ENCODE measurements around the gene MDH2. TPM values are rescaled to one million over a fixed set of nuclear protein-coding genes. Genes with fewer than 3 reads are reported as not detected.
A peak's percentile ranks its signal among the peaks of the same experiment; 100 is the strongest.
"Not testable (repeated sequence)": the region's sequence is repeated elsewhere in the genome, so short reads cannot be mapped to it uniquely, and the experiment has no call there.

Gene MDH2
- polyA plus RNA-seq, 3 donors: 183 to 240 (median 206) TPM

- DNase-seq (ENCODE audit: extremely low read depth in 1 of 11, low read depth in 9 of 11, low spot score in 4 of 11): no peak
Observed at GRCh38 chr7:76022026-76022780, 25.7 kb upstream of the MDH2 start.

- DNase-seq (ENCODE audit: extremely low read depth in 1 of 11, low read depth in 9 of 11, low spot score in 4 of 11): no peak
Observed at GRCh38 chr7:76023002-76023401, 24.9 kb upstream of the MDH2 start.

GRCh38 chr7:76029682-76030081 lies 18.2 kb upstream of the MDH2 start:
- DNase-seq (ENCODE audit: extremely low read depth in 1 of 11, low read depth in 9 of 11, low spot score in 4 of 11): not testable (repeated sequence)

GRCh38 chr7:76031964-76032363 lies 15.9 kb upstream of the MDH2 start:
- DNase-seq (ENCODE audit: extremely low read depth in 1 of 11, low read depth in 9 of 11, low spot score in 4 of 11): no peak

- no peak for DNase-seq (ENCODE audit: extremely low read depth in 1 of 11, low read depth in 9 of 11, low spot score in 4 of 11)
Observed at GRCh38 chr7:76037310-76037709, 10.6 kb upstream of the MDH2 start.

- DNase-seq (ENCODE audit: extremely low read depth in 1 of 11, low read depth in 9 of 11, low spot score in 4 of 11): no peak
Observed at GRCh38 chr7:76040126-76040525, 7.8 kb upstream of the MDH2 start.

GRCh38 chr7:76044375-76044865 lies 3.5 kb upstream of the MDH2 start:
- DNase-seq (ENCODE audit: extremely low read depth in 1 of 11, low read depth in 9 of 11, low spot score in 4 of 11): no peak

- peak in 2 of 11 donors; percentile 2 to 10 for DNase-seq (ENCODE audit: extremely low read depth in 1 of 11, low read depth in 9 of 11, low spot score in 4 of 11)
Observed at GRCh38 chr7:76047305-76047810, 548 bp upstream of the MDH2 start.

- DNase-seq (ENCODE audit: extremely low read depth in 1 of 11, low read depth in 9 of 11, low spot score in 4 of 11): peak in 4 of 11 donors; percentile 2 to 25 (median 10)
Observed at GRCh38 chr7:76048668-76048988, 722 bp downstream of the MDH2 start.

GRCh38 chr7:76049295-76049694 lies 1.4 kb downstream of the MDH2 start:
- no peak for DNase-seq (ENCODE audit: extremely low read depth in 1 of 11, low read depth in 9 of 11, low spot score in 4 of 11)

- DNase-seq (ENCODE audit: extremely low read depth in 1 of 11, low read depth in 9 of 11, low spot score in 4 of 11): no peak
Observed at GRCh38 chr7:76050545-76050944, 2.6 kb downstream of the MDH2 start.

- DNase-seq (ENCODE audit: extremely low read depth in 1 of 11, low read depth in 9 of 11, low spot score in 4 of 11): no peak
Observed at GRCh38 chr7:76051840-76052239, 3.9 kb downstream of the MDH2 start.

GRCh38 chr7:76052681-76053080 lies 4.8 kb downstream of the MDH2 start:
- not testable (repeated sequence) for DNase-seq (ENCODE audit: extremely low read depth in 1 of 11, low read depth in 9 of 11, low spot score in 4 of 11)

- DNase-seq (ENCODE audit: extremely low read depth in 1 of 11, low read depth in 9 of 11, low spot score in 4 of 11): no peak
Observed at GRCh38 chr7:76053461-76053860, 5.6 kb downstream of the MDH2 start.

- no peak for DNase-seq (ENCODE audit: extremely low read depth in 1 of 11, low read depth in 9 of 11, low spot score in 4 of 11)
Observed at GRCh38 chr7:76054123-76055120, 6.5 kb downstream of the MDH2 start.

- no peak for DNase-seq (ENCODE audit: extremely low read depth in 1 of 11, low read depth in 9 of 11, low spot score in 4 of 11)
Observed at GRCh38 chr7:76056241-76056640, 8.3 kb downstream of the MDH2 start.

- no peak for DNase-seq (ENCODE audit: extremely low read depth in 1 of 11, low read depth in 9 of 11, low spot score in 4 of 11)
Observed at GRCh38 chr7:76057103-76057812, 9.4 kb downstream of the MDH2 start.

- DNase-seq (ENCODE audit: extremely low read depth in 1 of 11, low read depth in 9 of 11, low spot score in 4 of 11): no peak
Observed at GRCh38 chr7:76057813-76058145, 9.9 kb downstream of the MDH2 start.

GRCh38 chr7:76058745-76059144 lies 10.8 kb downstream of the MDH2 start:
- DNase-seq (ENCODE audit: extremely low read depth in 1 of 11, low read depth in 9 of 11, low spot score in 4 of 11): not testable (repeated sequence)
